ENCODE results near the gene PTPRD. TPM values are rescaled to one million over a fixed set of nuclear protein-coding genes. Genes with fewer than 3 reads are reported as not detected.

Gene PTPRD
- polyA plus RNA-seq, 1 donor = 55.8 TPM

GRCh38 chr9:9612755-9613154 is 1000.0 kb downstream of the PTPRD start:
- DNase-seq (ENCODE audit: low read depth) = no peak

- no peak for DNase-seq (ENCODE audit: low read depth)
Measured at GRCh38 chr9:9612270-9612669, 1000.5 kb downstream of the PTPRD start.

- DNase-seq (ENCODE audit: low read depth) = no peak
Measured at GRCh38 chr9:9605681-9606080, 1007.1 kb downstream of the PTPRD start.

- DNase-seq (ENCODE audit: low read depth) = no peak
Measured at GRCh38 chr9:9603345-9603744, 1009.5 kb downstream of the PTPRD start.

GRCh38 chr9:9598723-9599122 is 1014.1 kb downstream of the PTPRD start:
- DNase-seq (ENCODE audit: low read depth) = no peak

- DNase-seq (ENCODE audit: low read depth) = no peak
Measured at GRCh38 chr9:9592104-9592503, 1020.7 kb downstream of the PTPRD start.

- DNase-seq (ENCODE audit: low read depth) = no peak
Measured at GRCh38 chr9:9585920-9586319, 1026.9 kb downstream of the PTPRD start.

GRCh38 chr9:9574080-9574479 is 1038.7 kb downstream of the PTPRD start:
- DNase-seq (ENCODE audit: low read depth) = no peak

- no peak for DNase-seq (ENCODE audit: low read depth)
Measured at GRCh38 chr9:9565700-9566099, 1047.1 kb downstream of the PTPRD start.

- no peak for DNase-seq (ENCODE audit: low read depth)
Measured at GRCh38 chr9:9563817-9564216, 1049.0 kb downstream of the PTPRD start.

GRCh38 chr9:9560382-9561035 is 1052.3 kb downstream of the PTPRD start:
- DNase-seq (ENCODE audit: low read depth) = no peak

- no peak for DNase-seq (ENCODE audit: low read depth)
Measured at GRCh38 chr9:9558907-9559306, 1053.9 kb downstream of the PTPRD start.

- DNase-seq (ENCODE audit: low read depth) = no peak
Measured at GRCh38 chr9:9557804-9558334, 1054.9 kb downstream of the PTPRD start.

- DNase-seq (ENCODE audit: low read depth) = no peak
Measured at GRCh38 chr9:9556865-9557803, 1055.7 kb downstream of the PTPRD start.

GRCh38 chr9:9552665-9553064 is 1060.1 kb downstream of the PTPRD start:
- DNase-seq (ENCODE audit: low read depth) = no peak

GRCh38 chr9:9538766-9539165 is 1074.0 kb downstream of the PTPRD start:
- no peak for DNase-seq (ENCODE audit: low read depth)

- DNase-seq (ENCODE audit: low read depth) = no peak
Measured at GRCh38 chr9:9538356-9538755, 1074.4 kb downstream of the PTPRD start.

GRCh38 chr9:9536523-9536922 is 1076.3 kb downstream of the PTPRD start:
- DNase-seq (ENCODE audit: low read depth) = no peak

- no peak for DNase-seq (ENCODE audit: low read depth)
Measured at GRCh38 chr9:9523476-9524139, 1089.2 kb downstream of the PTPRD start.

- no peak for DNase-seq (ENCODE audit: low read depth)
Measured at GRCh38 chr9:9522406-9522805, 1090.4 kb downstream of the PTPRD start.

- DNase-seq (ENCODE audit: low read depth) = no peak
Measured at GRCh38 chr9:9521033-9521779, 1091.6 kb downstream of the PTPRD start.

- DNase-seq (ENCODE audit: low read depth) = no peak
Measured at GRCh38 chr9:9504869-9505268, 1107.9 kb downstream of the PTPRD start.

All from forelimb muscle (tissue), 1 donor.